NB4 (cell line): ENCODE data around the gene SHROOM2.

Experiments
- DNase-seq: peaks from one replicate; pipeline ENCODE4 v3.0.0; 2010; ENCODE audit warnings: low read depth
- H3K4me3 ChIP-seq: one replicate; pipeline ENCODE4 v1.5.1; 2011; ENCODE audit warnings: mild to moderate bottlenecking, low read depth, low read length, moderate library complexity
- MYC ChIP-seq: IDR thresholded peaks from 2 replicates; pipeline ENCODE4 v1.6.1; 2011; ENCODE audit warnings: low read depth, low read length
- POLR2A ChIP-seq: IDR thresholded peaks from 2 replicates; pipeline ENCODE4 v1.6.1; 2011; ENCODE audit warnings: mild to moderate bottlenecking; ENCODE audit not compliant: insufficient read length; ENCODE audit errors: extremely low read depth
- TF ChIP-seq, protein P1 (sequence below): IDR thresholded peaks from one replicate; pipeline ENCODE4 v1.5.1; 2012; ENCODE audit warnings: low read depth, low read length
- TF ChIP-seq, protein P2 (sequence below): IDR thresholded peaks from 2 replicates; pipeline ENCODE4 v1.6.1; 2011; ENCODE audit warnings: low read depth, low read length

SHROOM2 gene

DNA sequence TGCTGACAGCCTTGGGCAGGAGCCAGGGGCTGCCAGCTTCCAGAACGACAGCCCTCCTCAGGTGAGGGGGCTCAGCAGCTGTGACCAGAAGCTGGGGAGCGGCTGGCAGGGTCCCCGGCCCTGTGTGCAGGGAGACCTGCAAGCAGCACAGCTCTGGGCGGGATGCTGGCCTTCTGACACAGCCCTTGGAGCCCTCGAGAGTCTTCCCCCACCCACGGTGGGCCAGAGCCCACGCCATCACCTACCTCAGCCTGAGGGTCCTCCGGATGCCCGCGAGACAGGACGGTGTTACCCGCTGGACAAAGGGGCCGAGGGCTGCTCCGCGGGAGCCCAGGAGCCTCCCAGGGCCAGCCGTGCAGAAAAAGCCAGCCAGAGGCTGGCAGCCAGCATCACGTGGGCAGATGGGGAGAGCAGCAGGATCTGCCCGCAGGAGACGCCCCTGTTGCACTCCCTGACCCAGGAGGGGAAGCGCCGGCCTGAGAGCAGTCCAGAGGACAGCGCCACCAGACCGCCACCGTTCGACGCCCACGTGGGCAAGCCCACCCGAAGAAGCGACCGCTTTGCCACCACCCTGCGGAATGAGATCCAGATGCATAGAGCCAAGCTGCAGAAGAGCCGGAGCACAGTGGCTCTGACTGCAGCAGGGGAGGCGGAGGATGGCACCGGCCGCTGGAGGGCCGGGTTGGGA, 109.1 kb downstream of the SHROOM2 start:
- no peak overlapping the region for H3K4me3 ChIP-seq
- TF ChIP-seq MYC, result no peak
- DNase-seq, result no peak

DNA sequence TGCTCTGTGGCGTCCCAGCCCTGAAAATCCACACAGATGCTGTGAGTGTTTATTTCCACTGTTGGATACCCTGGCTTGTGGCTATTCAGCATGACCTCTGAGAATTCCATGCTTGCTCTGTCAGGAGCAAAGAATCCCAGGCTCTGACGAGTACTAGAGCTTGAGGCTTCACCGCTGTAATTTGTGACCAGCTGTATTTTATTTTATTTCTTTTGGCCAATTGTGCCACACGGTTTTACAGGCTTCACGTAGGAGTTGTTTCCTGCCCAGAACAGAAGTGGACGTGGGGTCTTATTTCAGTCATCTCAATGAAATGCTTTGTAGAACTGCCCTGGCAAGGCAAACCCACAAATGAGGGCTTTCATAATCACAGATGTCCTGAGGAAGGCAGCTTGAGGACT, 111.5 kb downstream of the SHROOM2 start:
- peak; percentile 85 for DNase-seq
- H3K4me3 ChIP-seq, result no peak overlapping the region
- no peak for TF ChIP-seq MYC
- TF ChIP-seq POLR2A, result no peak
- TF ChIP-seq, protein P1, sequence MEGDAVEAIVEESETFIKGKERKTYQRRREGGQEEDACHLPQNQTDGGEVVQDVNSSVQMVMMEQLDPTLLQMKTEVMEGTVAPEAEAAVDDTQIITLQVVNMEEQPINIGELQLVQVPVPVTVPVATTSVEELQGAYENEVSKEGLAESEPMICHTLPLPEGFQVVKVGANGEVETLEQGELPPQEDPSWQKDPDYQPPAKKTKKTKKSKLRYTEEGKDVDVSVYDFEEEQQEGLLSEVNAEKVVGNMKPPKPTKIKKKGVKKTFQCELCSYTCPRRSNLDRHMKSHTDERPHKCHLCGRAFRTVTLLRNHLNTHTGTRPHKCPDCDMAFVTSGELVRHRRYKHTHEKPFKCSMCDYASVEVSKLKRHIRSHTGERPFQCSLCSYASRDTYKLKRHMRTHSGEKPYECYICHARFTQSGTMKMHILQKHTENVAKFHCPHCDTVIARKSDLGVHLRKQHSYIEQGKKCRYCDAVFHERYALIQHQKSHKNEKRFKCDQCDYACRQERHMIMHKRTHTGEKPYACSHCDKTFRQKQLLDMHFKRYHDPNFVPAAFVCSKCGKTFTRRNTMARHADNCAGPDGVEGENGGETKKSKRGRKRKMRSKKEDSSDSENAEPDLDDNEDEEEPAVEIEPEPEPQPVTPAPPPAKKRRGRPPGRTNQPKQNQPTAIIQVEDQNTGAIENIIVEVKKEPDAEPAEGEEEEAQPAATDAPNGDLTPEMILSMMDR, result no peak
- TF ChIP-seq, protein P2, sequence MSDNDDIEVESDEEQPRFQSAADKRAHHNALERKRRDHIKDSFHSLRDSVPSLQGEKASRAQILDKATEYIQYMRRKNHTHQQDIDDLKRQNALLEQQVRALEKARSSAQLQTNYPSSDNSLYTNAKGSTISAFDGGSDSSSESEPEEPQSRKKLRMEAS, result no peak; the same call in 1 of the 2 replicates

DNA sequence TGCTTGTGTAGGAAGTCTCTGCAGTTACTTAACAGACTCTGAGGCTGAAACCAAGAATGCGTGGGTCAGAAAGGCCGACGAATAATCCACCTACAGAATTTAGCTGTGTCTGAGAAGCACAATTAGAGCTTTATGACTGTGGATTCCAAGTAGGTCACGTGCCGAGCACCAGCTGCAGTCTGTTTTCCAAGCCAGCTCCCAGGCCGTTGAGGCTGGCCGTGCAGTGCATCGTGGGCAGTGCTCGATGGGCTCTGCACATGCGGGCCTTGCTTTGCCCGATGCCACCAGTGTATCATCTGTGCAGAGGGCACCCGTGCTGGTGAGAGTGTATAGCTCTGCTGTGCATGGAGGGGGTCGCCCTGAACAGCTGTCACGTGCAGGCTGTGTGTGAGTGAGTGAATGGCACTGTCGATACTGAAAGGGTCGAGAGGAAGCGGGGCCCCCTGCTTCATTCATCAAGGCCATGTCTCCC, 113.4 kb downstream of the SHROOM2 start:
- DNase-seq, result no peak
- TF ChIP-seq, protein P2, result no peak
- no peak for TF ChIP-seq POLR2A
- no peak for TF ChIP-seq MYC
- TF ChIP-seq, protein P1, result no peak
- H3K4me3 ChIP-seq, result no peak overlapping the region

DNA sequence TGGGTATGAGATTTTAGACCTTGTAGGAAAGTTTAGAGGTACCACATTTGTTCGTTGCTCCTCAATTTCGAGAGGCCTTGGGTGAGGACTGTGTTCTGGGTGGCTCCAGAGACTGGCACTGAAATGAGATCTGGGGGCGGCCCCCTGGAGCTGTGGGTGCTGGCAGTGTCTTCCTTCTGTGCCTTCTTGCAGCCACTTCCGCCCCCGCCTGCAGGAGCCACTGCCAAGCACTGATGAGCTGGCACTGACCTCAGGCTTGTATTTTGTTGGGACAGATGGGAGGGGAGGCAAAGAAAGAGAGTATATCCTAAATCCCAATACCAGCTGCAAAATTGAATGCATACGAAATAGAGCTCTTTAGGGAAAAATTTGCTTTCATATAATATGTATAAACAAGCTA, 116.4 kb downstream of the SHROOM2 start:
- no peak for DNase-seq
- H3K4me3 ChIP-seq, result no peak overlapping the region
- TF ChIP-seq MYC, result no peak
- TF ChIP-seq, protein P1, result no peak
- TF ChIP-seq POLR2A, result no peak

DNA sequence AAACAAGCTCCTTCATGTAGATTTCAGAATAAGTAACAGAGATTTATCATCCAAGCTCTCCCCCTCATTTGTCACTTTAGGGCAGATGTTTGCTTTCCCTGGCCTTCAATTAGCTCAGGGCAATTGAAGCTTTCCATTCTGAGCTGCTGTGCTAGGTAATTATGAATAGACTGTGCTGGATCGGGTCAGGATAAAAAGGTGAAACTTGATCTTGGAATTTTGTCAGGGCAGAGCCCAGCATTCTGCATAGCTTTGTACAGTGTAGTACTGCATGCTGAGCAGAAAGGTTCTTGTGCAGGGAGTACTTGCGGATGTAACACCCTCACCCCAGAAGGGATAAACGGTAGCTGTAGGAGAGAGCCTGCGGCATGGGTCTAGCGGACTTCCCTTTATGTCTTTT, 116.9 kb downstream of the SHROOM2 start:
- H3K4me3 ChIP-seq, result no peak overlapping the region
- no peak for TF ChIP-seq POLR2A
- TF ChIP-seq MYC, result no peak
- TF ChIP-seq, protein P1, result no peak
- TF ChIP-seq, protein P2, result no peak
- no peak for DNase-seq

DNA sequence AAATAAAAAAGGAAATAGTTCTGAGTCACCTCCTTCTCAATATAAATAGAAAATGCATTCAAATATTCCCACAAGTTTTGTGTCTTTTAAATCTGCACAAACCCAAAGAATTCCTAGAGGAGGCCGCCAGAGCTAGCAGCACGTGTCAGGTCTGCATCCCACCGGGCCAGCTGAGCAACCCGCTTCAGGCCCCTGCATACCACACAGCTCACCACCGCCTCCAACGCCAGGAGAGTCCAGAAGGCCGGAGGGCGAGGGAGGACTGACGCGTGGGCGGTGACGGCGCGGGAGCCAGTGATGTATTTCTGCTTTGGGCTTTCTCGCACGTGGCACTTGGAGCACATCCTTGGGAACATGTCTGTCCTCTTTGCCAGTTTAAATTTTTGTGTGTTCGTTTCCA, 119.1 kb downstream of the SHROOM2 start:
- DNase-seq, result no peak
- TF ChIP-seq MYC (no peak), POLR2A (no peak)
- TF ChIP-seq, protein P2, result no peak
- TF ChIP-seq, protein P1, result no peak
- H3K4me3 ChIP-seq, result no peak overlapping the region
